Astrocyte of the spinal cord (primary cell): ENCODE results near the gene HSPG2.

Source experiments
- DNase-seq: peaks from one replicate; pipeline ENCODE4 v3.0.0; 2011; ENCODE audit warnings: low read depth, low spot score
- H3K4me3 ChIP-seq: 2 replicates; pipeline ENCODE4 v1.5.1; 2011; ENCODE audit warnings: low read depth, mild to moderate bottlenecking, low read length, moderate library complexity
- CTCF ChIP-seq: IDR thresholded peaks from 2 replicates; pipeline ENCODE4 v1.5.1; 2012; ENCODE audit warnings: low read depth, mild to moderate bottlenecking, low read length, inconsistent platforms
- in situ Hi-C: cut with HindIII; loops from 2 replicates; pipeline ENCODE4 v1.10.0; 2017; ENCODE audit warnings: low sequenced_read_pairs

The HSPG2 gene

DNA sequence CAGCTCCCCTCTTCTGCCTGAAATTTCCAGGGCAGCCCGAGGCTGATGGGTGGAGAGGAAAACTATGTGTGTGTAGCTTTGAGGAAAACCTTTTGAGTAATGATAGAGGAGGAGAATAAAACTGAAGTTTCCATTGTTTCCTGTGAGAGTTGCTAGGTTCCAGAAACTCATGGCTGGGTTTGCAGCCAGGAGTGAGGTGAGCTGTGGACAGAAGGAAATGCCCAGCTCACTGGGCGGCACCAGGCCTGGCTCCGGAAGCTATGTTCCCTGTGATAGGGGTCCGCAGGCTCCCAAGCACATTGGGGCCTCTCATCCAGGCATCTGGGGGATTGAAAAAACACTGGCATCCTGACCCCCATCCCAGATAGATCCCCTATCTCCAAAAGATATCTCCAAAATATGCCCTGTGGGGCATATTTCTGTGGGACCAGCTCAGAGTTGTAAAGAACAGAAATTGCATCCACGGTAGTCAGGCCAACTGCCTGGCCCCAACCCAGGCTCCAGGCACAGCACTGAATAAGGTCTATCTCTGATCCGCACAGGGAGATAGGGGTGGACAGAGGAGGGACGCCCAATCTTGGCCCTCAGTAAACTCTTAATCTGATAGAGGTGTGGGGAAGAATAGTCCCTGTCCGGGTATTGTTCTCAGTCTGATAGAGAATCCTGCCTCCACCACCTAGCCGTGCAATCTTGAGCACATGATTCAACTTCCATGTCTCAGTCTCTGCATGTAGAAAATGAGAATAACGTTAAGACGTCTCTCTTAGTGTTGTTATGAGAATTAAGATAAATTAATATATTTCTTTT lies 1.8 kb upstream of the HSPG2 start:
- TF ChIP-seq CTCF: no peak
- no peak for DNase-seq
- in situ Hi-C loops: no loop called here
- no peak overlapping the region for H3K4me3 ChIP-seq

DNA sequence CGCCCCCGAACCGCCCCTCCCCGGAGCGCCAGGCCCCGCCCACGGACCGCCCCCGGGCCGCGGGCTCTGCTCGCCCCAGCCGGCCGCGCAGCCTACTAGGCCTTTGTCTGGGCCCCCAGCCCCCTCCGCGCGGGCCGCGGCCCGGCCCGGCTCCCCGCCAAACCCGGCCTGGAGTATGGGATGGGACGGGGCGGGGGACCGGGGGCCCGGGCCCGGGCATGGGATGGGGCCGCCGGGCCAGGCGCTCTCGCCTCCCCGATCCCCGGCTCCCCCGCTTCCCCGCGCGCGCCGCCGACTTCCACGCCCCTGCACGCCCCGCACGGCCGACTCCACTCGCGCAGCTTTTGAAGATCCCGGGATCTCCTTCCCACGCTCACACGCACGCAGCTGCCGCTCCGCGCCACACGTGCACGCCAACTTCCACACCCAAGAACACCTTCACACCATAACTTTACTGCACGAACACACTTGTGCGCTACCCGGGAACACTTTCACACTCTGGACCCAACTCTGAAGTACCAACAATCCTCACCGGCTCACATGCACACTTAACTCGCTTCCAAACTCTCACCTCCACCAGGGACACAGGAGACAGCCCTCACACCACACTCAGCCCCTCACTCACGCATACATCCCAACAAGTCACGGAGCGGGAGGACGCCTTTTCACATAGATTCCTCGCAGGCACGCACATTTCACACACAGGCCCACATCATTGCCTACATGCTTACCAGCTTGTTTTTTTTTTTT lies 437 bp upstream of the HSPG2 start:
- peak; percentile 83 for DNase-seq
- in situ Hi-C loops: no loop called here

GRCh38 chr1:21936366-21937031 lies 611 bp downstream of the HSPG2 start:
- in situ Hi-C loops: no loop called here
- DNase-seq: no peak
- peak overlapping the region; percentile 65 for H3K4me3 ChIP-seq

More for the DNA sequence above, 437 bp upstream of the HSPG2 start:
- H3K4me3 ChIP-seq: peak overlapping the region; percentile 15
- no peak for TF ChIP-seq CTCF

GRCh38 chr1:21935891-21936365 lies 1.2 kb downstream of the HSPG2 start:
- peak overlapping the region; percentile 65 for H3K4me3 ChIP-seq
- no peak for TF ChIP-seq CTCF
- DNase-seq: no peak
- in situ Hi-C loops: no loop called here

More at GRCh38 chr1:21936366-21937031, 611 bp downstream of the HSPG2 start:
- TF ChIP-seq CTCF: no peak

GRCh38 chr1:21935393-21935804 lies 1.7 kb downstream of the HSPG2 start:
- no peak for DNase-seq
- in situ Hi-C loops: no loop called here
- no peak for TF ChIP-seq CTCF
- peak overlapping the region; percentile 65 for H3K4me3 ChIP-seq
